ENCODE results near the gene DQX1. TPM values are rescaled to one million over a fixed set of nuclear protein-coding genes. Genes with fewer than 3 reads are reported as not detected.

DQX1 gene
- total RNA-seq, 3 donors from 2014 or later (not counting 1 experiment from before 2014, with no cell fraction given), result 0.21 to 0.43 TPM; not detected in 1

DNA sequence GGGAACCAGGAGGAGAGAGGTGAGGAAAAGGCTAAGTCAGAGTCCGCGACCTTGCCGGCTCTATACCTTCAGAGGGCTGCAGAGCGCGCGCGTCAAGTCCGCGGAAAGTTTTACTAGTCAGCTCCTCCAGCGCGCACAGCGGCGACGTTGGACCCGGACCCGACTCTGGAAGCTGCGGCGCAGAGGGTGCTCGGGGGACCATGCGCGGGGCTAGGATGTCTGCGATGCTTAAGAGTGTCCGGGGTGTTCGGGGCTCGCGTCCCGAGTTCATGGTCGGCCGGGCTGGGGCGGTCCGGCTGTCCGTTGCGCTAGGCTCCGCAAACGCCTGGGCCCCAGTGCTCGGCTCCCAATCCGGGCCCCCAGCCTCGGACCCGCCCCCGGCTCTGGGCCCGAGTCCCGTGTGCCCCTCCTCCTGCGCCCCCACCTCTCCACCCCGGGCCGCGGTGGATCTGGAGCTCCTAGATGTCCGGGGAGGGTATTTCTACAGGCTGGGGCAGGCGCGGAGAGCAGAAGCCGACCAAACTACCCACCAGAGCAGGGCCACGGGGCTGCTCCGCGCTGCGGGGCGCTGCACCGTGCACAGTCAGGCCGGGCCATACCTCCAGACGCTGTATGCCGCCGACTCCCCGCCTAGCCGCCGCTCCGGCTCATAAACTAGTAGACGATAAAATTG is 26.6 kb downstream of the DQX1 start, which contains the start of gene LBX2:
LBX2 (minus strand) TSS at position 337 of the 673 bp plus-strand sequence; CDS start at position 271, 66 bp downstream.
- H3K27ac ChIP-seq (ENCODE audit: low read length), result no peak within 1 kb of the TSS
- WGBS (ENCODE audit: insufficient coverage), result 6% methylated on average over 65 of the region's 65 CpGs
- H3K9me3 Mint-ChIP-seq, result no peaks in the 10 kb centered on the region
- intact Hi-C loops (cut with micrococcal nuclease), result no loop called here
- TF ChIP-seq, protein P1, sequence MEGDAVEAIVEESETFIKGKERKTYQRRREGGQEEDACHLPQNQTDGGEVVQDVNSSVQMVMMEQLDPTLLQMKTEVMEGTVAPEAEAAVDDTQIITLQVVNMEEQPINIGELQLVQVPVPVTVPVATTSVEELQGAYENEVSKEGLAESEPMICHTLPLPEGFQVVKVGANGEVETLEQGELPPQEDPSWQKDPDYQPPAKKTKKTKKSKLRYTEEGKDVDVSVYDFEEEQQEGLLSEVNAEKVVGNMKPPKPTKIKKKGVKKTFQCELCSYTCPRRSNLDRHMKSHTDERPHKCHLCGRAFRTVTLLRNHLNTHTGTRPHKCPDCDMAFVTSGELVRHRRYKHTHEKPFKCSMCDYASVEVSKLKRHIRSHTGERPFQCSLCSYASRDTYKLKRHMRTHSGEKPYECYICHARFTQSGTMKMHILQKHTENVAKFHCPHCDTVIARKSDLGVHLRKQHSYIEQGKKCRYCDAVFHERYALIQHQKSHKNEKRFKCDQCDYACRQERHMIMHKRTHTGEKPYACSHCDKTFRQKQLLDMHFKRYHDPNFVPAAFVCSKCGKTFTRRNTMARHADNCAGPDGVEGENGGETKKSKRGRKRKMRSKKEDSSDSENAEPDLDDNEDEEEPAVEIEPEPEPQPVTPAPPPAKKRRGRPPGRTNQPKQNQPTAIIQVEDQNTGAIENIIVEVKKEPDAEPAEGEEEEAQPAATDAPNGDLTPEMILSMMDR (IDR thresholded peaks at IDR 0.05), result no peak
- peak within 1 kb of the TSS; percentile 30 to 81 for H3K27ac Mint-ChIP-seq
- peaks cover 29 to 58% of the 10 kb centered on the region in 2 donors for H3K4me1 Mint-ChIP-seq
- peak within 1 kb of the TSS; percentile 90 for H3K4me3 Mint-ChIP-seq
- peak in 1 of 3 donors; percentile 28 for ATAC-seq
- DNase-seq, result peak in 1 of 2 donors; percentile 48
- H3K27me3 Mint-ChIP-seq (ENCODE audit: low read depth in 2 of 2), result peaks cover 0 to 8% of the 10 kb centered on the region in 2 donors
- H3K27me3 ChIP-seq (ENCODE audit: control insufficient read depth, insufficient read depth, low read length), result peaks cover 5% of the 10 kb centered on the region
- H3K9me3 ChIP-seq (ENCODE audit: control insufficient read depth, insufficient read depth, low read length), result no peaks in the 10 kb centered on the region
- H3K36me3 ChIP-seq (ENCODE audit: control insufficient read depth, insufficient read depth, low read length), result no peaks in the 10 kb centered on the region
- H3K36me3 Mint-ChIP-seq, result no peaks in the 10 kb centered on the region
- H3K4me3 ChIP-seq (ENCODE audit: low read length), result peak within 1 kb of the TSS; percentile 52
- H3K4me1 ChIP-seq (ENCODE audit: control insufficient read depth, insufficient read depth, low read length), result peaks cover 56% of the 10 kb centered on the region

DNA sequence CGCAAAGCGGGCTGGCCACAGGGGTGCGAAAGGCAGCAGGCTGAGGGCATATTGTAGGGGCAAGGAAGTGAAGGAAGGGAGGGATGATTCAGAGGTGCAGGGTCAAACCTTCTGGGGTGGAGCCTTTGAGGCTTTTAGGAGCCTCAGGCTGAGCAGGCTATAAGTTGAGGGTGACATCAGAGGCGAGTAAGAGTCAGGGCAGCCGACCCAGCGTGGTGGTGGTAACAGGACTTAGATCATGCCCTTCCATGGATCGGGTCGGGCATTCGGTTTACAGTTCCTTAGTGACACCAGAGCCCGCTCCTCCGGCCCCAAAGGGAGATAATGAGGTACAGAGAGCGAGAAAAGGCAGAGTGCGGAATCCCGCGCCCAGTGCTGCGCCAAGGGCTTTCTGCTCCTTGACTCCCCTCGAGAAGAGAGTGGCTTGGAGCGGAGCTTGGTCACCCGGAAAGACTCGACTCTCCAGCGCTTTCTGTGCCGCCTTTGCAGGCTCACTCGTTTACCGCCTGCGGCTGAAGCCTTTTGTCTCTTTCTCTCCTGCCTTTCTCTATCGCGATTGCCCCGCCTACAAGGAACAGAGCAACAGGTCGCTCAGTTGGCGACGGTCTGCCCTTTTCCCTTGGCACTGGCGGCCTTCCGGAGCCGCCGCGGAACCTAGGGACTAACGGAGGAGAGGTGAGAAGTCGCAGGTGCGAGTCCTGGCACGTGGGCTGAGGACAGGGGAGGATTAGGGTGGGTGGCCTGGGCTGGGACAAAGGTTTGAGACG is 27.3 kb downstream of the DQX1 start:
- H3K4me1 ChIP-seq (ENCODE audit: control insufficient read depth, insufficient read depth, low read length), result peaks cover 51% of the 10 kb centered on the region
- peaks cover 0 to 8% of the 10 kb centered on the region in 2 donors for H3K27me3 Mint-ChIP-seq (ENCODE audit: low read depth in 2 of 2)
- intact Hi-C loops (cut with micrococcal nuclease), result no loop called here
- H3K4me1 Mint-ChIP-seq, result peaks cover 24 to 51% of the 10 kb centered on the region in 2 donors
- H3K9me3 ChIP-seq (ENCODE audit: control insufficient read depth, insufficient read depth, low read length), result no peaks in the 10 kb centered on the region
- TF ChIP-seq, protein P1 (IDR thresholded peaks at IDR 0.05), result no peak
- H3K36me3 ChIP-seq (ENCODE audit: control insufficient read depth, insufficient read depth, low read length), result peaks cover 4% of the 10 kb centered on the region
- H3K9me3 Mint-ChIP-seq, result no peaks in the 10 kb centered on the region
- ATAC-seq, result peak; percentile 25 to 52 (median 33)
- H3K4me3 ChIP-seq (ENCODE audit: low read length), result peak overlapping the region; percentile 52
- peak overlapping the region; percentile 90 for H3K4me3 Mint-ChIP-seq
- H3K36me3 Mint-ChIP-seq, result no peaks in the 10 kb centered on the region
- H3K27ac ChIP-seq (ENCODE audit: low read length), result no peak overlapping the region
- peaks cover 5% of the 10 kb centered on the region for H3K27me3 ChIP-seq (ENCODE audit: control insufficient read depth, insufficient read depth, low read length)
- H3K27ac Mint-ChIP-seq, result peak overlapping the region; percentile 30 to 81
- WGBS (ENCODE audit: insufficient coverage), result 1% methylated on average over 41 of the region's 41 CpGs
- peak in 1 of 2 donors; percentile 41 for DNase-seq

DNA sequence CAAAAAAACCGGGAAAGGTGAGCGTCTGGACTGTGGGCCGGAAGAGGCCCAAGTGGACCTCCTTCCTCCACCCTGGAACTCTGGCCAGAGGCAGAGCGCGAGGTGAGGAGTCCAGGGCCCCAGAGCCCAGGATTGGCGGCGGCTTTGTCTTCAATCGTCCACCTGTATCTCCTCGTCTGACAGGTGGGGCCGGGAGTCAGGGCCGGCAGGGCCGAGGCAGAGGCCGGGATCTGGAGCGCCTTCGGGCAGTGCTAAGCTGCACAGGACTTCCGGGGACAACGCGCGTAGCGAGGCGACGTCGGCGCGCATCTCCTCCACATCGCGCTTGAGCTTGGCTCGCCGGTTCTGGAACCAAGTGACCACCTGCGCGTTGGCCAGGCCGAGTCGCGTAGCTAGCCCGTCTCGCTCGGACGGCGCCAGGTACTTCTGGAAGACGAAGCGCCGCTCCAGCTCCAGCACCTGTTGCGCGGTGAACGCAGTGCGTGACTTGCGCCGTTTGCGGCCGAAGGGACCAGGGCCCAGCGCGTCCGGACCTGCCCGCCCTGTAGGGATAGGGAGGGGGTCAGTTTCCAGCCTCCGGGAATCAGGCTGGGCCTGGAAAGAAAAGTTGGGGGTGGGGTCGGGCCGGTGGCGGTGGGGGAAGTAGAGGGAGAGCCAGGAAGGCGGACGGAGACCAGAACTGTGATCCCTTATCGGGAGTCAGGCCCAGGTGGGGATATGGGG is 28.1 kb downstream of the DQX1 start:
- peak overlapping the region; percentile 30 to 81 for H3K27ac Mint-ChIP-seq
- 5% methylated on average over 61 of the region's 61 CpGs for WGBS (ENCODE audit: insufficient coverage)
- peak overlapping the region; percentile 52 for H3K4me3 ChIP-seq (ENCODE audit: low read length)

More for the DNA sequence above, 28.1 kb downstream of the DQX1 start:
- H3K27me3 Mint-ChIP-seq (ENCODE audit: low read depth in 2 of 2), result peaks cover 0 to 8% of the 10 kb centered on the region in 2 donors
- peak; percentile 48 to 51 (median 48) for ATAC-seq
- peaks cover 24 to 43% of the 10 kb centered on the region in 2 donors for H3K4me1 Mint-ChIP-seq
- peak overlapping the region; percentile 90 for H3K4me3 Mint-ChIP-seq
- H3K4me1 ChIP-seq (ENCODE audit: control insufficient read depth, insufficient read depth, low read length), result peaks cover 43% of the 10 kb centered on the region
- peak; percentile 26 to 62 for DNase-seq
- peaks cover 5% of the 10 kb centered on the region for H3K27me3 ChIP-seq (ENCODE audit: control insufficient read depth, insufficient read depth, low read length)
- peaks cover 10% of the 10 kb centered on the region for H3K36me3 ChIP-seq (ENCODE audit: control insufficient read depth, insufficient read depth, low read length)
- no peaks in the 10 kb centered on the region for H3K9me3 Mint-ChIP-seq
- TF ChIP-seq, protein P1 (IDR thresholded peaks at IDR 0.05), result no peak
- H3K36me3 Mint-ChIP-seq, result no peaks in the 10 kb centered on the region
- no peaks in the 10 kb centered on the region for H3K9me3 ChIP-seq (ENCODE audit: control insufficient read depth, insufficient read depth, low read length)
- intact Hi-C loops (cut with micrococcal nuclease), result no loop called here
- no peak overlapping the region for H3K27ac ChIP-seq (ENCODE audit: low read length)
